Mesothelial cell of epicardium (in vitro differentiated cells): ENCODE results near the gene FCAMR. TPM values are rescaled to one million over a fixed set of nuclear protein-coding genes. Genes with fewer than 3 reads are reported as not detected.

Experiments used
- DNase-seq, 2 experiments: peaks; one replicate each; pipeline ENCODE4 v3.0.0; 2021; ENCODE audit warnings: low spot score in 2 of 2; ENCODE audit not compliant: unreplicated experiment in 2 of 2
- H3K27ac Mint-ChIP-seq: 2 replicates; pipeline ENCODE4 v1.8.0; 2021; ENCODE audit warnings: mixed read lengths
- H3K27me3 Mint-ChIP-seq: 2 replicates; pipeline ENCODE4 v1.8.0; 2021; ENCODE audit warnings: low read depth, mixed read lengths
- H3K36me3 Mint-ChIP-seq: 2 replicates; pipeline ENCODE4 v1.8.0; 2021; ENCODE audit warnings: mixed read lengths
- H3K4me1 Mint-ChIP-seq: 2 replicates; pipeline ENCODE4 v1.8.0; 2021; ENCODE audit warnings: mixed read lengths
- H3K4me3 Mint-ChIP-seq: 2 replicates; pipeline ENCODE4 v1.8.0; 2021; ENCODE audit warnings: mild to moderate bottlenecking, moderate library complexity, mixed read lengths
- H3K9me3 Mint-ChIP-seq: 2 replicates; pipeline ENCODE4 v1.8.0; 2021; ENCODE audit warnings: mixed read lengths
- total RNA-seq: library from RNA; stranded (reverse); gene quantifications from 3 replicates; pipeline ENCODE4 v1.2.1, GENCODE V29; 2021
- TF ChIP-seq, protein P1 (sequence below): fragments of 200-600 bp; sonication (generic); IDR thresholded peaks from one replicate; pipeline ENCODE4 v1.5.0; 2021; ENCODE audit warnings: antibody characterized with exemption; ENCODE audit not compliant: unreplicated experiment

Gene FCAMR
- total RNA-seq, 1 donor from 2014 or later, result not detected

DNA sequence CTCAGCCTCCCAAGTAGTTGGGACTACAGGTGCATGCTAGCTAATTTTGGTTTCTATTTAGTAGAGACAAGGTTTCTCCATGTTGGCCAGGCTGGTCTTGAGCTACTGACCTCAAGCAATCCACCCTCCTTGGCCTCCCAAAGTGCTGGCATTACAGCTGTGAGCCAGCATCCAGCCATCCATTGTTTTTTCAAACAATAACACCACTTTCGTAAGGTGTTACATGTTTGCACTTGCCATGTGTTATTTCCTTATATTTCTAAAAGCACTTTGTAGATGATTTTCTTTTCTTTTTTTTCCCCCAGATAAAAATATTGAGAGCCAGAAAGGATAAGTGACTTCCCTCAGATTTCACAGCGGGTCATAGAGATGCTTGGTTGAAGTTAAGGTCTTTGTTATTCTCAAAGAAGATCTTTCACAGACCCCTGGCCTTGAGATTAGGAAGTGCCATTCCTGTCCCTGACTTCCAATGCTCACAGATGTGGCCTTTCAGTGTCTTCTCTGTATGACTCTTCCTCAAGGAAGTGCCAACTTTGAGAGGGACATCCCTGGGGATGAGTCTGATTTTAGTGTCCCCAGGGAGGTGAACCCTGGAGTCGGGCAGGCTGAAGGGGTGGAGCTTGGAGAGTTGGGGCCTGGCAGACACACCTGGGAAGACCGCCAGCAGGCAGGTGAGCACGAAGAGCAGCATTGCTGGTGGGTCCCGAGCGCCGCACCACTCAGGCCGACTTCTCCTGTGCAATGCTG lies 30.2 kb downstream of the FCAMR start:
- TF ChIP-seq, protein P1, sequence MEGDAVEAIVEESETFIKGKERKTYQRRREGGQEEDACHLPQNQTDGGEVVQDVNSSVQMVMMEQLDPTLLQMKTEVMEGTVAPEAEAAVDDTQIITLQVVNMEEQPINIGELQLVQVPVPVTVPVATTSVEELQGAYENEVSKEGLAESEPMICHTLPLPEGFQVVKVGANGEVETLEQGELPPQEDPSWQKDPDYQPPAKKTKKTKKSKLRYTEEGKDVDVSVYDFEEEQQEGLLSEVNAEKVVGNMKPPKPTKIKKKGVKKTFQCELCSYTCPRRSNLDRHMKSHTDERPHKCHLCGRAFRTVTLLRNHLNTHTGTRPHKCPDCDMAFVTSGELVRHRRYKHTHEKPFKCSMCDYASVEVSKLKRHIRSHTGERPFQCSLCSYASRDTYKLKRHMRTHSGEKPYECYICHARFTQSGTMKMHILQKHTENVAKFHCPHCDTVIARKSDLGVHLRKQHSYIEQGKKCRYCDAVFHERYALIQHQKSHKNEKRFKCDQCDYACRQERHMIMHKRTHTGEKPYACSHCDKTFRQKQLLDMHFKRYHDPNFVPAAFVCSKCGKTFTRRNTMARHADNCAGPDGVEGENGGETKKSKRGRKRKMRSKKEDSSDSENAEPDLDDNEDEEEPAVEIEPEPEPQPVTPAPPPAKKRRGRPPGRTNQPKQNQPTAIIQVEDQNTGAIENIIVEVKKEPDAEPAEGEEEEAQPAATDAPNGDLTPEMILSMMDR, result no peak
- DNase-seq, result no peak
- H3K36me3 Mint-ChIP-seq, result no peaks in the 10 kb centered on the region
- H3K4me1 Mint-ChIP-seq, result peaks cover 4% of the 10 kb centered on the region
- peaks cover 69% of the 10 kb centered on the region for H3K27me3 Mint-ChIP-seq
- H3K4me3 Mint-ChIP-seq, result no peak overlapping the region
- no peak overlapping the region for H3K27ac Mint-ChIP-seq
- H3K9me3 Mint-ChIP-seq, result no peaks in the 10 kb centered on the region

GRCh38 chr1:206939131-206939530 lies 31.1 kb downstream of the FCAMR start:
- Mint-ChIP-seq H3K4me1 (peaks cover 4% of the 10 kb centered on the region), H3K4me3 (no peak overlapping the region), H3K9me3 (no peaks in the 10 kb centered on the region), H3K27ac (no peak overlapping the region), H3K36me3 (no peaks in the 10 kb centered on the region), H3K27me3 (peaks cover 68% of the 10 kb centered on the region)
- TF ChIP-seq, protein P1, result no peak
- no peak for DNase-seq

- Mint-ChIP-seq H3K9me3 (no peaks in the 10 kb centered on the region), H3K4me1 (peaks cover 4% of the 10 kb centered on the region), H3K4me3 (no peak overlapping the region), H3K27ac (no peak overlapping the region), H3K27me3 (peaks cover 52% of the 10 kb centered on the region), H3K36me3 (no peaks in the 10 kb centered on the region)
- TF ChIP-seq, protein P1, result no peak
- no peak for DNase-seq
Observed at GRCh38 chr1:206937425-206937824, 32.8 kb downstream of the FCAMR start.

DNA sequence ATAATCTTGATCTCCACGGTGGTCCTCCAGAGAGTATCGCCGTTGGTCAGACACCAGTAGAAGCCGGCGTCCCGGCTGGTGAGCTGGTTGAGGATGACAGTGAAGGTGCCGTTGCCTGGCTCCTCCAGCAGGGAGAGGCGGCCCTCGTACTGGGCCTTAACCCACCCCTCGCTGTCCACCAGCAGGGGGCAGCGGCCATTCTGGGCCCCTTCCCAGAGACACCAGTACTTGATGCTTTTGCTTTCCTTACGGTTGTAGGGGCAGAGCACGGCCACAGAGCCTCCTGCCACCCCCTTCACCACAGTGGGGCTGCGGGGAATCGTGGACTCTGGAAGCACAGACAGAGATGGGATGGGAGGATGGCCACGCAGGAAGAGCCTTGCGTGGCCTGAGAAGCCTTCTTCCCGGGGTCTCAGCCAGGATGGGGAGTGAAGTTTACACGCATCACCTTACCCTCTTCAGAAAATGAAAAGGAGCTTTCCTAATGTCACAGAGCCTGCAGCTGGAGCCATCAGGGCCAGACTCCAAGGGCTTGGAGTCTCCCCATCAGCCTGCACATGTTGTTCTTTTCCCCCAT lies 34.7 kb downstream of the FCAMR start:
- Mint-ChIP-seq H3K4me1 (no peaks in the 10 kb centered on the region), H3K4me3 (no peak overlapping the region), H3K27me3 (peaks cover 37% of the 10 kb centered on the region), H3K27ac (no peak overlapping the region), H3K9me3 (no peaks in the 10 kb centered on the region), H3K36me3 (no peaks in the 10 kb centered on the region)
- DNase-seq, result peak in 1 of 2 experiments; percentile 42
- TF ChIP-seq, protein P1, result peak; percentile 54

GRCh38 chr1:206933333-206933945 lies 36.8 kb downstream of the FCAMR start:
- Mint-ChIP-seq H3K27me3 (peaks cover 27% of the 10 kb centered on the region), H3K4me1 (no peaks in the 10 kb centered on the region), H3K4me3 (no peak overlapping the region), H3K27ac (no peak overlapping the region), H3K9me3 (no peaks in the 10 kb centered on the region), H3K36me3 (no peaks in the 10 kb centered on the region)
- DNase-seq, result no peak
- TF ChIP-seq, protein P1, result no peak
